ENCODE measurements around the gene SREBF1. TPM values are rescaled to one million over a fixed set of nuclear protein-coding genes. Genes with fewer than 3 reads are reported as not detected.

Gene SREBF1
- total and polyA plus RNA-seq, 2 of the 4 experiments (the other 2 are of a cell fraction) = 3.4 to 20.4 TPM

- Histone ChIP-seq H3K4me3 (ENCODE audit: insufficient read depth, low read depth, low read length) (no peak overlapping the region), H3K56ac (ENCODE audit: extremely low read depth, insufficient read depth, low read length) (no peak overlapping the region), H4K91ac (ENCODE audit: insufficient read depth, low read depth, low read length) (no peak overlapping the region), H4K8ac (ENCODE audit: low read depth in 2 of 2, low read length in 2 of 2) (no peak overlapping the region), H3K27me3 (ENCODE audit: control insufficient read depth, insufficient read depth, low read length) (no peaks in the 10 kb centered on the region), H3K9me1 (ENCODE audit: insufficient read depth, low read length) (peaks cover 42% of the 10 kb centered on the region), H3K4me1 (ENCODE audit: control insufficient read depth, insufficient read depth, low read length) (peaks cover 51% of the 10 kb centered on the region), H3K36me3 (ENCODE audit: control insufficient read depth, insufficient read depth, low read length) (peaks cover 4% of the 10 kb centered on the region), H3K9ac (ENCODE audit: low read depth, low read length) (no peak overlapping the region), H3K4ac (ENCODE audit: low read depth, low read length) (no peak overlapping the region; the same call in 1 of the 2 replicates), H2AK9ac (replicated peaks; ENCODE audit: low read depth, low read length, poor library complexity) (peak overlapping the region; percentile 77), H3K4me2 (ENCODE audit: low read depth, low read length) (no peak overlapping the region), H2BK5ac (ENCODE audit: low read depth, low read length, poor library complexity, severe bottlenecking) (no peak overlapping the region), H3K18ac (ENCODE audit: low read depth, low read length) (no peak overlapping the region), H2BK15ac (ENCODE audit: low read depth, low read length) (no peak overlapping the region), H4K5ac (ENCODE audit: low read depth, low read length) (no peak overlapping the region), H2AK5ac (ENCODE audit: low read depth, low read length) (no peak overlapping the region), H2BK20ac (ENCODE audit: low read depth, low read length) (no peak overlapping the region), H2BK120ac (ENCODE audit: low read depth, low read length) (no peak overlapping the region), H2AFZ (replicated peaks; ENCODE audit: low read length, poor library complexity) (no peak overlapping the region), H3K9me3 (ENCODE audit: control insufficient read depth, insufficient read depth, low read length) (no peaks in the 10 kb centered on the region), H3K79me1 (ENCODE audit: low read depth in 1 of 2, low read length in 2 of 2) (peaks cover 34 to 95% of the 10 kb centered on the region in 2 experiments), H3K23ac (ENCODE audit: low read depth, low read length) (no peak overlapping the region), H3K14ac (replicated peaks; ENCODE audit: low read depth, low read length) (no peak overlapping the region), H4K20me1 (ENCODE audit: insufficient read depth, low read length) (peaks cover 97% of the 10 kb centered on the region), H3K27ac (ENCODE audit: insufficient read depth, low read length) (no peak overlapping the region)
- no peak for ATAC-seq (ENCODE audit: low read depth)
- TF ChIP-seq BHLHE40 (IDR thresholded peaks at IDR 0.05; ENCODE audit: low read depth, low read length) = no peak
- ChIA-PET CTCF (no interaction called here), POLR2A (ENCODE audit: unreplicated experiment) (no interaction called here)
- no peak for DNase-seq
- intact Hi-C loops (cut with micrococcal nuclease) = no loop called here
- 57% methylated on average over 14 of the region's 20 CpGs; no CpG with 5 or more reads in 1 of the 2 experiments for WGBS, 2 experiments (ENCODE audit: extremely low coverage in 2 of 2, insufficient read length in 1 of 2)
- dilution Hi-C loops (cut with HindIII; ENCODE audit: low sequenced_read_pairs, unreplicated experiment) = no loop called here
- in situ Hi-C loops (cut with MboI; ENCODE audit: low sequenced_read_pairs) = no loop called here
- no TSS peak for BruUV-seq (replicated peaks)
Measured at GRCh38 chr17:17766077-17766743, 70.6 kb downstream of the SREBF1 start.

All from IMR-90 (cell line).